Mesenchymal stem cell (in vitro differentiated cells and primary cell): ENCODE results near the gene AIFM1.

Source experiments
- DNase-seq: peaks from one replicate; pipeline ENCODE4 v3.0.0-alpha.2; 2013
- H2AFZ ChIP-seq: one replicate; pipeline ENCODE4 v1.6.1; 2013; ENCODE audit warnings: low read depth, mild to moderate bottlenecking, control low read depth, inconsistent platforms, low read length, moderate library complexity
- H2AK5ac ChIP-seq: 2 replicates; pipeline ENCODE4 v1.6.1; 2013; ENCODE audit warnings: low read length, moderate library complexity, mild to moderate bottlenecking, inconsistent platforms; ENCODE audit not compliant: severe bottlenecking
- H2BK120ac ChIP-seq: one replicate; pipeline ENCODE4 v1.6.1; 2013; ENCODE audit warnings: low read depth, mild to moderate bottlenecking, inconsistent platforms, low read length, moderate library complexity
- H2BK12ac ChIP-seq, 2 experiments: one replicate each; pipeline ENCODE4 v1.6.1; 2013; ENCODE audit warnings: inconsistent platforms in 2 of 2, low read length in 2 of 2, mild to moderate bottlenecking in 2 of 2, moderate library complexity in 2 of 2, control low read depth in 1 of 2
- H2BK15ac ChIP-seq: one replicate; pipeline ENCODE4 v1.6.1; 2013; ENCODE audit warnings: mild to moderate bottlenecking, low read depth, inconsistent platforms; ENCODE audit not compliant: poor library complexity, severe bottlenecking
- H2BK5ac ChIP-seq: 2 replicates; pipeline ENCODE4 v1.6.1; 2013; ENCODE audit warnings: low read depth, mild to moderate bottlenecking, low read length, control low read depth, inconsistent platforms; ENCODE audit not compliant: poor library complexity, severe bottlenecking
- H3K14ac ChIP-seq, 2 experiments: one replicate each; pipeline ENCODE4 v1.6.1; 2013; ENCODE audit warnings: inconsistent platforms in 2 of 2, low read length in 2 of 2, control low read depth in 1 of 2, mild to moderate bottlenecking in 1 of 2, moderate library complexity in 1 of 2
- H3K18ac ChIP-seq, 2 experiments: one replicate each; pipeline ENCODE4 v1.6.1; 2013; ENCODE audit warnings: inconsistent platforms in 2 of 2, low read length in 2 of 2, control low read depth in 1 of 2, low read depth in 1 of 2, mild to moderate bottlenecking in 1 of 2
- H3K23ac ChIP-seq, 2 experiments: one replicate each; pipeline ENCODE4 v1.6.1; 2013; ENCODE audit warnings: inconsistent platforms in 2 of 2, low read length in 2 of 2, mild to moderate bottlenecking in 2 of 2, moderate library complexity in 2 of 2, control low read depth in 1 of 2
- H3K27ac ChIP-seq: 2 replicates; pipeline ENCODE4 v1.5.1; 2013; ENCODE audit warnings: mild to moderate bottlenecking, moderate library complexity, low read length, control low read depth, inconsistent platforms; ENCODE audit not compliant: poor library complexity, severe bottlenecking
- H3K27me3 ChIP-seq, 2 experiments: 2 replicates each; pipeline versions ENCODE4 v1.6.1 to v1.7.0; 2013; ENCODE audit warnings: low read length in 2 of 2, mild to moderate bottlenecking in 2 of 2, moderate library complexity in 2 of 2, control low read depth in 1 of 2, inconsistent platforms in 1 of 2; ENCODE audit not compliant: control insufficient read depth in 1 of 2, insufficient read depth in 1 of 2
- H3K36me3 ChIP-seq, 2 experiments: 2 replicates each; pipeline versions ENCODE4 v1.6.1 to v1.7.0; 2013; ENCODE audit warnings: low read length in 2 of 2, control low read depth in 1 of 2, inconsistent platforms in 1 of 2, low read depth in 1 of 2, mild to moderate bottlenecking in 1 of 2; ENCODE audit not compliant: insufficient read depth in 2 of 2, control insufficient read depth in 1 of 2
- H3K4ac ChIP-seq, 2 experiments: one replicate each; pipeline ENCODE4 v1.6.1; 2013; ENCODE audit warnings: inconsistent platforms in 2 of 2, low read length in 2 of 2, mild to moderate bottlenecking in 2 of 2, moderate library complexity in 2 of 2, control low read depth in 1 of 2, low read depth in 1 of 2
- H3K4me1 ChIP-seq: 2 replicates; pipeline ENCODE4 v1.6.1; 2013; ENCODE audit warnings: low read depth, low read length, control low read depth; ENCODE audit not compliant: control insufficient read depth, insufficient read depth
- H3K4me2 ChIP-seq: 2 replicates; pipeline ENCODE4 v1.6.1; 2013; ENCODE audit warnings: low read length, mild to moderate bottlenecking, inconsistent platforms; ENCODE audit not compliant: poor library complexity, severe bottlenecking
- H3K4me3 ChIP-seq, 2 experiments: 2 replicates each; pipeline versions ENCODE4 v1.5.1 to v1.7.0; 2013; ENCODE audit warnings: low read length in 2 of 2, mild to moderate bottlenecking in 2 of 2, control low read depth in 1 of 2, low read depth in 1 of 2; ENCODE audit not compliant: insufficient read depth in 1 of 2
- H3K79me1 ChIP-seq: replicated peaks from 2 replicates; pipeline ENCODE4 v1.6.1; 2013; ENCODE audit warnings: mild to moderate bottlenecking, control low read depth, low read length, inconsistent platforms; ENCODE audit not compliant: poor library complexity, severe bottlenecking
- H3K9ac ChIP-seq: 2 replicates; pipeline ENCODE4 v1.7.0; 2013; ENCODE audit warnings: mild to moderate bottlenecking, low read length, moderate library complexity
- H3K9me3 ChIP-seq: 2 replicates; pipeline ENCODE4 v1.7.0; 2013; ENCODE audit warnings: mild to moderate bottlenecking, low read length; ENCODE audit not compliant: control insufficient read depth
- H4K8ac ChIP-seq: one replicate; pipeline ENCODE4 v1.6.1; 2013; ENCODE audit warnings: inconsistent platforms, mild to moderate bottlenecking, low read length, moderate library complexity
- H4K91ac ChIP-seq: one replicate; pipeline ENCODE4 v1.6.1; 2013; ENCODE audit warnings: mild to moderate bottlenecking, low read length, inconsistent platforms
- WGBS: methylation state at CpG from one replicate; pipeline ENCODE4 v1.1.7; 2013; ENCODE audit warnings: mixed read lengths; 5-methylcytosine and 5-hydroxymethylcytosine counted together

Gene AIFM1

DNA sequence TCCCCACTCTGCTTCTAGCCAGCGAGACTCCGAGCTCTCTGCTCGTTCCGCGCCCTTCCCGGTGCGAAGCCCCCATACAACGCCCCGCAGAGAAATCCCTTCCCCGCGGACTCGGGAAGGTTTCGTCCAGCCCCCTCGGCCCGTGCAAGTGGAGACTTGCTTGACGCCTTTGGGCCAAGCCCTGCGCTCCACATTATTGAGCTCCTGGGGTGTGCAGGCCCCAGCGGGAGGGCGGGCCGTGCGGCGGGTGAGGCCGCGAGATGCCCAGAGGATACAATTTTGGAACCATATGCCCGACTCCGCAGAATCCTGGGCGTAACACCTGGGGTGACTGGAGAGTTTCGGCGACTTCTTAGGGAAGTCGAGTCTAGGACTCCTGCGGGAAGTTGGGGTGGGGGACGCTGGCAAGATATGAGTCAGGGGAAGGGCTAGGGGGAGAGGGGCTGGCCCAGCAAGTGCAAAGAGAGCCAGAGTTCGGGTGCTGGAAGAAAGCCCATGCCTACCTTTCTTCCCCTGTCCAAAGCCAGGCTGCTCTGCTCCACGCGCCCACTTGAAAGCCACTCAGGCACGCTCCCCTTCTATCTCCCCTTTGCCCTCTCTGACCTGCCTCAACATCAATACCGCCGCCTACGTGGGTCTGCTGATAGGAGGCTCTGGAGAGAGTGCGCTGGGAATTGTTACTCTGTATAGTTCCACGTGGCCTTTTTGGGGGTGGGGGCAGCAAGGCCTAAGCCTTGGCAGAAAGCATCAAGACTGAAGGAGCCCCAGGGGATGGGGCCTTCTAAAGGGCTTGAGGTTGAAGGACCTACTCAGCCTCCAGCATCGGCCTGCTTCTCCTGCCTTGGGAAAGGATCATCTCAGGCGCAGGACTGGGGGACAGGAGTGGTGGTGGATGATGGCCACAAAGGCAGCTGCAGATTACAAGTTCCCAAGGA, 54.2 kb downstream of the AIFM1 start:
- Histone ChIP-seq H2BK12ac (no peak overlapping the region), H3K4me3 (peak overlapping the region; percentile 36 to 64), H3K27me3 (peaks cover 0 to 3% of the 10 kb centered on the region in 2 experiments), H3K14ac (no peak overlapping the region), H3K4ac (peak overlapping the region in 1 of 2 experiments; percentile 66), H3K18ac (peak overlapping the region; percentile 54 to 75), H2AFZ (no peak overlapping the region), H3K79me1 (no peaks in the 10 kb centered on the region), H4K91ac (peak overlapping the region; percentile 15), H3K36me3 (no peaks in the 10 kb centered on the region), H3K23ac (no peak overlapping the region), H3K4me2 (peak overlapping the region; percentile 73), H3K9me3 (no peaks in the 10 kb centered on the region), H2AK5ac (peak overlapping the region; percentile 54), H4K8ac (peak overlapping the region; percentile 54), H2BK5ac (no peak overlapping the region), H2BK120ac (peak overlapping the region; percentile 92), H3K27ac (peak overlapping the region; percentile 8), H3K4me1 (peaks cover 26% of the 10 kb centered on the region), H2BK15ac (peak overlapping the region; percentile 69), H3K9ac (peak overlapping the region; percentile 76)
- 21% methylated on average over 36 of the region's 43 CpGs for WGBS
- DNase-seq: peak; percentile 29

- Histone ChIP-seq H4K91ac (peak within 1 kb of the TSS; percentile 93), H2AFZ (peak within 1 kb of the TSS; percentile 71), H4K8ac (peak within 1 kb of the TSS; percentile 64), H3K9ac (peak within 1 kb of the TSS; percentile 87), H3K18ac (peak within 1 kb of the TSS; percentile 70 to 75), H3K36me3 (no peaks in the 10 kb centered on the region), H3K4ac (peak within 1 kb of the TSS; percentile 66 to 69), H2BK120ac (peak within 1 kb of the TSS; percentile 92), H3K27ac (peak within 1 kb of the TSS; percentile 90), H3K4me1 (peaks cover 32% of the 10 kb centered on the region), H3K23ac (no peak within 1 kb of the TSS), H2BK5ac (peak within 1 kb of the TSS; percentile 73), H2BK12ac (peak within 1 kb of the TSS in 1 of 2 experiments; percentile 52), H2AK5ac (no peak within 1 kb of the TSS), H3K14ac (peak within 1 kb of the TSS in 1 of 2 experiments; percentile 96), H3K27me3 (peaks cover 0 to 2% of the 10 kb centered on the region in 2 experiments), H3K4me3 (peak within 1 kb of the TSS; percentile 71 to 80), H2BK15ac (peak within 1 kb of the TSS; percentile 52), H3K9me3 (no peaks in the 10 kb centered on the region), H3K79me1 (no peaks in the 10 kb centered on the region), H3K4me2 (peak within 1 kb of the TSS; percentile 90)
- peak; percentile 62 for DNase-seq
- 0% methylated on average over 7 of the region's 123 CpGs for WGBS
Observed at GRCh38 chrX:130110379-130111219, 55.0 kb downstream of the AIFM1 start, which contains the start of gene ELF4. Gene ELF4, minus strand, starts transcription at chrX:130110497. Its CDS starts 29,167 bp downstream, at chrX:130081330.

- WGBS: 2% methylated on average over 58 of the region's 81 CpGs
Observed at GRCh38 chrX:130109429-130110378, 55.9 kb downstream of the AIFM1 start.

More at GRCh38 chrX:130109429-130110378, 55.9 kb downstream of the AIFM1 start:
- Histone ChIP-seq H4K91ac (peak overlapping the region; percentile 93), H3K4ac (peak overlapping the region in 1 of 2 experiments; percentile 69), H3K27ac (peak overlapping the region; percentile 90), H3K79me1 (no peaks in the 10 kb centered on the region), H2BK15ac (peak overlapping the region; percentile 52), H3K4me1 (peaks cover 33% of the 10 kb centered on the region), H3K36me3 (no peaks in the 10 kb centered on the region), H3K9ac (peak overlapping the region; percentile 87), H3K4me3 (peak overlapping the region; percentile 71 to 80), H3K23ac (no peak overlapping the region), H4K8ac (peak overlapping the region; percentile 64), H2AFZ (peak overlapping the region; percentile 71), H2AK5ac (no peak overlapping the region), H3K18ac (peak overlapping the region; percentile 43 to 70), H3K4me2 (peak overlapping the region; percentile 90), H2BK5ac (peak overlapping the region; percentile 73), H3K27me3 (peaks cover 0 to 2% of the 10 kb centered on the region in 2 experiments), H3K14ac (peak overlapping the region in 1 of 2 experiments; percentile 96), H2BK12ac (peak overlapping the region in 1 of 2 experiments; percentile 52), H3K9me3 (no peaks in the 10 kb centered on the region), H2BK120ac (peak overlapping the region; percentile 61)
- peak; percentile 67 for DNase-seq
